Gastroesophageal sphincter (tissue), 3 donors: ENCODE results near the gene FKTN.

Source experiments
- EP300 ChIP-seq: sonication (generic); formaldehyde crosslinking; IDR thresholded peaks from one replicate; pipeline ENCODE4 v1.6.1; 2017; ENCODE audit warnings: antibody characterized with exemption, mild to moderate bottlenecking
- POLR2A ChIP-seq, 2 donors: fragments of 450-650 bp; IDR thresholded peaks; one replicate each; pipeline ENCODE4 v1.6.1; 2017; ENCODE audit warnings: antibody characterized with exemption in 2 of 2, mild to moderate bottlenecking in 2 of 2, moderate library complexity in 1 of 2
- POLR2AphosphoS5 ChIP-seq: sonication (generic); formaldehyde crosslinking; IDR thresholded peaks from one replicate; pipeline ENCODE4 v1.6.1; 2017; ENCODE audit warnings: antibody characterized with exemption
- TF ChIP-seq, protein P1 (sequence below), 4 experiments: fragments of 200-600 bp in 2 of 4; fragments of 450-650 bp in 2 of 4; sonication (generic) in 1 of 4; IDR thresholded peaks; one replicate each; pipeline ENCODE4 v1.5.1; 2017 to 2019; ENCODE audit warnings: antibody characterized with exemption in 4 of 4, mild to moderate bottlenecking in 2 of 4, moderate library complexity in 2 of 4

DNA sequence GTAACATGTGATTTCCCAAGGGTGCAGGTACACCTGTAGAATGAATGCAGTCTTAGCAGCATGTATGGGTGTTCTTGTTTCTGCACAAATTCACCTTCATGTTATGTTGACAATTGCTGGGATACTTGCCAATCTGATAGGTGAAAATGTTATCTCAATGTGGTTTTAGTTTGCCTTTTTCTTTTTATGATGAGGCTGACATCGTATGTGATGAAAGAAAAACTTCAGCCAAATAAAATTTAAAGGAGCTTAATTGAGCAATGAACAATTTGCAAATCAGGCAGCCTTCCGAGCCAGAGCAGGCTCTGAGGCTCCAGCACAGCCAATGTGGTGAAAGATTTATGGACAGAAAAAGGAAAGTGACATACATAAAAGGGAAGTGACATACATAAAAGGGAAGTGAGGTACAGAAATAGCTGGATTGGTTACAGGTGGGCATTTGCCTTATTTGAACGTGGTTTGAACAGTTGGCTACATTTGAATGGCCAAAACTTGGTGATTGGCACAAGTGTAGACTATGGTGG, 114.8 kb downstream of the FKTN start:
- TF ChIP-seq POLR2A (IDR thresholded peaks at IDR 0.05): no peak
- no peak for TF ChIP-seq POLR2AphosphoS5
- TF ChIP-seq, protein P1, sequence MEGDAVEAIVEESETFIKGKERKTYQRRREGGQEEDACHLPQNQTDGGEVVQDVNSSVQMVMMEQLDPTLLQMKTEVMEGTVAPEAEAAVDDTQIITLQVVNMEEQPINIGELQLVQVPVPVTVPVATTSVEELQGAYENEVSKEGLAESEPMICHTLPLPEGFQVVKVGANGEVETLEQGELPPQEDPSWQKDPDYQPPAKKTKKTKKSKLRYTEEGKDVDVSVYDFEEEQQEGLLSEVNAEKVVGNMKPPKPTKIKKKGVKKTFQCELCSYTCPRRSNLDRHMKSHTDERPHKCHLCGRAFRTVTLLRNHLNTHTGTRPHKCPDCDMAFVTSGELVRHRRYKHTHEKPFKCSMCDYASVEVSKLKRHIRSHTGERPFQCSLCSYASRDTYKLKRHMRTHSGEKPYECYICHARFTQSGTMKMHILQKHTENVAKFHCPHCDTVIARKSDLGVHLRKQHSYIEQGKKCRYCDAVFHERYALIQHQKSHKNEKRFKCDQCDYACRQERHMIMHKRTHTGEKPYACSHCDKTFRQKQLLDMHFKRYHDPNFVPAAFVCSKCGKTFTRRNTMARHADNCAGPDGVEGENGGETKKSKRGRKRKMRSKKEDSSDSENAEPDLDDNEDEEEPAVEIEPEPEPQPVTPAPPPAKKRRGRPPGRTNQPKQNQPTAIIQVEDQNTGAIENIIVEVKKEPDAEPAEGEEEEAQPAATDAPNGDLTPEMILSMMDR (IDR thresholded peaks at IDR 0.05): no peak
- TF ChIP-seq EP300: no peak
